K562 (cell line): Measurements from ENCODE around the gene PNISR. TPM values are rescaled to one million over a fixed set of nuclear protein-coding genes. Genes with fewer than 3 reads are reported as not detected.

Experiments used
- ARID3A ChIP-seq: IDR thresholded peaks from 2 replicates; pipeline ENCODE4 v1.6.1; 2012; ENCODE audit warnings: low read depth, low read length, improper control_type of control experiment, borderline replicate concordance
- CBFA2T2 ChIP-seq: fragments of 450-650 bp; conservative IDR thresholded peaks from 2 replicates; pipeline ENCODE4 v1.6.1; 2017; ENCODE audit warnings: mild to moderate bottlenecking
- CHD4 ChIP-seq: fragments of 200-600 bp; sonication (generic); IDR thresholded peaks from 3 replicates; pipeline ENCODE4 v1.6.1; 2012; ENCODE audit warnings: low read depth, mild to moderate bottlenecking, mixed read lengths, low read length, inconsistent platforms; ENCODE audit not compliant: insufficient read depth, insufficient replicate concordance, poor library complexity, severe bottlenecking
- FOXJ2 ChIP-seq: fragments of 200-800 bp; sonication (Bioruptor generic); IDR thresholded peaks from 2 replicates; pipeline ENCODE4 v1.6.1; 2016; ENCODE audit warnings: missing genetic modification characterization, missing compliant biosample characterization
- HMG20B ChIP-seq: fragments of 250-450 bp; sonication (Bioruptor Pico); IDR thresholded peaks from 2 replicates; pipeline ENCODE4 v1.5.0; 2021; ENCODE audit warnings: mild to moderate bottlenecking
- HOXB6 ChIP-seq: fragments of 250-450 bp; sonication (Bioruptor Pico); IDR thresholded peaks from 2 replicates; pipeline ENCODE4 v1.5.1; 2022; ENCODE audit warnings: mild to moderate bottlenecking, borderline replicate concordance
- KAT7 ChIP-seq: sonication (generic); formaldehyde crosslinking; IDR thresholded peaks from 2 replicates; pipeline ENCODE4 v1.8.0; 2022; ENCODE audit warnings: missing genetic modification reagents, mild to moderate bottlenecking, borderline replicate concordance
- OTX1 ChIP-seq: fragments of 450-650 bp; formaldehyde crosslinking; IDR thresholded peaks from 2 replicates; pipeline ENCODE4 v1.4.0; 2022; ENCODE audit warnings: mild to moderate bottlenecking
- POLR2A ChIP-seq: fragments of 450-650 bp; conservative IDR thresholded peaks from 2 replicates; pipeline ENCODE4 v1.6.1; 2016
- POLR2AphosphoS2 ChIP-seq: IDR thresholded peaks from 2 replicates; pipeline ENCODE4 v1.6.1; 2012; ENCODE audit warnings: low read length, improper control_type of control experiment
- PTRF ChIP-seq: fragments of 450-650 bp; IDR thresholded peaks from 2 replicates; pipeline ENCODE4 v1.6.1; 2016; ENCODE audit warnings: mild to moderate bottlenecking, missing genetic modification characterization, missing compliant biosample characterization
- PYGO2 ChIP-seq: fragments of 450-650 bp; IDR thresholded peaks from 2 replicates; pipeline ENCODE4 v1.6.1; 2016; ENCODE audit warnings: mild to moderate bottlenecking, missing genetic modification characterization, moderate library complexity, missing compliant biosample characterization
- RAD51 ChIP-seq: fragments of 450-650 bp; IDR thresholded peaks from 2 replicates; pipeline ENCODE4 v1.7.1; 2016; ENCODE audit warnings: low read depth, mild to moderate bottlenecking, borderline replicate concordance
- SLC30A9 ChIP-seq: fragments of 250-450 bp; sonication (Bioruptor Pico); IDR thresholded peaks from 2 replicates; pipeline ENCODE4 v1.8.0; 2022; ENCODE audit warnings: mild to moderate bottlenecking, moderate library complexity
- SP1 ChIP-seq: sonication (generic); formaldehyde crosslinking; IDR thresholded peaks from 2 replicates; pipeline ENCODE4 v1.8.1; 2022; ENCODE audit warnings: mild to moderate bottlenecking, missing genetic modification reagents
- STAG1 ChIP-seq: sonication (generic); formaldehyde crosslinking; IDR thresholded peaks from 2 replicates; pipeline ENCODE4 v1.5.0; 2020; ENCODE audit warnings: missing genetic modification reagents, borderline replicate concordance
- ZBTB5 ChIP-seq: fragments of 450-650 bp; IDR thresholded peaks from 2 replicates; pipeline ENCODE4 v1.6.1; 2017; ENCODE audit warnings: antibody characterized with exemption
- ZFX ChIP-seq: sonication (generic); formaldehyde crosslinking; IDR thresholded peaks from 2 replicates; pipeline ENCODE4 v1.8.0; 2022; ENCODE audit warnings: mild to moderate bottlenecking, missing genetic modification reagents, moderate library complexity
- ZNF134 ChIP-seq: fragments of 250-450 bp; sonication (Bioruptor Pico); conservative IDR thresholded peaks from 2 replicates; pipeline ENCODE4 v1.4.0; 2020
- ZNF23 ChIP-seq: fragments of 250-450 bp; sonication (Bioruptor Pico); IDR thresholded peaks from 2 replicates; pipeline ENCODE4 v1.4.0; 2020; ENCODE audit warnings: mild to moderate bottlenecking
- ZNF398 ChIP-seq: fragments of 250-450 bp; sonication (Bioruptor Pico); IDR thresholded peaks from 2 replicates; pipeline ENCODE4 v1.8.0; 2021; ENCODE audit warnings: moderate library complexity, mild to moderate bottlenecking, inconsistent platforms
- ZNF41 ChIP-seq: fragments of 250-450 bp; sonication (Bioruptor Pico); conservative IDR thresholded peaks from 2 replicates; pipeline ENCODE4 v1.4.0; 2020; ENCODE audit warnings: mild to moderate bottlenecking
- polyA plus RNA-seq, 8 experiments: library from polyadenylated mRNA; depleted of rRNA in 4 of 8; stranded (reverse) in 5 of 8; unstranded in 3 of 8; fragments of >200 nt; fragmentation: Nextera tagmentation in 2 of 8; fragmentation: Illumina TruSeq in 1 of 8; extraction: Ambion mirVana in 2 of 8; extraction: Trizol in 1 of 8; gene quantifications; 2 replicates each; pipeline versions ENCODE4 v1.2.1 to v1.2.3, GENCODE V29; 2011 to 2014; ENCODE audit warnings: inconsistent platforms in 1 of 8, missing spikeins in 1 of 8
- total RNA-seq, 7 experiments: library from RNA; depleted of rRNA in 6 of 7; stranded (reverse); fragments of >200 nt in 6 of 7; fragmentation: Illumina TruSeq in 2 of 7; extraction: Trizol in 2 of 7; gene quantifications; 2 replicates each; pipeline versions ENCODE4 v1.2.1 to v1.2.3, GENCODE V29; 2011 to 2021; ENCODE audit warnings: low replicate concordance in 1 of 7
- TF ChIP-seq, protein P1 (sequence below): sonication (generic); formaldehyde crosslinking; IDR thresholded peaks from 2 replicates; pipeline ENCODE4 v1.8.1; 2023; ENCODE audit warnings: mild to moderate bottlenecking, missing genetic modification reagents

Gene PNISR
- total and polyA plus RNA-seq, 9 of the 15 experiments (the other 6 are each of a cell fraction or from before 2014, with no cell fraction given): 97.4 to 206 (median 131) TPM

DNA sequence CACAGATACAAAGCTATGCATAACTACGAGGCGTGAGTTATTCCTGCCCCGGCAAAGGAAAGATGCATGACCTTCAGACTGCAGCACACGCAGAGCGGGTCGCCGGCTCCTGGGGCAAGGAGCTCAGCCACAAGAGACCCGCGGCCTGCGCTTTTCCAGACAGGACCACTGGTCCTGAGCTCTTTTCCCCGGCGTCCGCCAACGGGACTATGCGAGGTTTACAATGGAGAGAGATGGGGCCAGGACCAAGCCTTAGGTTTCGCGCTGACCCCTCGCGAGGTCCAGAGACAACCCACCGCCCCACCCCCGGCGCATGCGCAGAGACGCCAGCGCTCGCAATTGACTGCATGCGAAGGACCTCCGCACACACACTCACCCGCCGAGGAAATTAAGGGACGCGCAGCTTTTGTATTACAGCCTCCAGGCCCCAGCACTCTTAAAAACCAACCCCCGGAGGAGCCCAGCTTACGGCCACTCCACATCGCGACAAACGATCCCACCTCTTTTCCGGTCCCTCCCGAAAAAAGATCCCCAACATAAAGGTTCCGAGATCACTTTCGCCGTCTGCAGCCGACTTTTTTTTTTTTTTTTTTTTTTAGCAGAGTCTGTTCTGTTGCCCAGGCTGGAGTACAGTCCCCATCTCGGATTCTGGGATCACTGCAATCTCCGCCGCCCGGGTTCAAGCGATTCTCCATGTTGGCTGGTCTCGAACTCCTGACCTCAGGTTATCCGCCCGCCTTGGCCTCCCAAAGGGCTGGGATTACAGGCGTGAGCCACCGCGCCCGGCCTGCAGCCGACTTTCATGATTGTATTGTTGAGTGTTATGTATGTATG is 31.2 kb downstream of the PNISR start, which contains the start of gene COQ3 (continued):
- TF ChIP-seq OTX1 (CRISPR knock-in tag) (no peak), ZNF398 (CRISPR knock-in tag) (no peak), ZNF134 (CRISPR knock-in tag) (no peak), PYGO2 (no peak), SLC30A9 (CRISPR knock-in tag) (no peak), ZNF41 (no peak), RAD51 (no peak), ARID3A (no peak), POLR2AphosphoS2 (no peak), HMG20B (CRISPR knock-in tag) (no peak), FOXJ2 (tag) (0 out of 2 replicates have a peak, but pooled peaks have one; percentile 47), STAG1 (CRISPR knock-in tag) (no peak), ZFX (CRISPR knock-in tag) (peak; percentile 84), CBFA2T2 (no peak), HOXB6 (CRISPR knock-in tag) (no peak), ZNF23 (no peak), POLR2A (peak; percentile 89), ZBTB5 (no peak), PTRF (tag) (no peak), SP1 (CRISPR knock-in tag) (peak; percentile 22; the same call in 1 of the 2 replicates), CHD4 (peak; percentile 60), KAT7 (CRISPR knock-in tag) (peak; percentile 70; the same call in 1 of the 2 replicates)
- TF ChIP-seq, protein P1, sequence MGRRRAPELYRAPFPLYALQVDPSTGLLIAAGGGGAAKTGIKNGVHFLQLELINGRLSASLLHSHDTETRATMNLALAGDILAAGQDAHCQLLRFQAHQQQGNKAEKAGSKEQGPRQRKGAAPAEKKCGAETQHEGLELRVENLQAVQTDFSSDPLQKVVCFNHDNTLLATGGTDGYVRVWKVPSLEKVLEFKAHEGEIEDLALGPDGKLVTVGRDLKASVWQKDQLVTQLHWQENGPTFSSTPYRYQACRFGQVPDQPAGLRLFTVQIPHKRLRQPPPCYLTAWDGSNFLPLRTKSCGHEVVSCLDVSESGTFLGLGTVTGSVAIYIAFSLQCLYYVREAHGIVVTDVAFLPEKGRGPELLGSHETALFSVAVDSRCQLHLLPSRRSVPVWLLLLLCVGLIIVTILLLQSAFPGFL: 0 out of 2 replicates have a peak, but pooled peaks have one; percentile 81
